GM18507 (cell line): ENCODE measurements around the gene FBXO40.

Source experiments
- DNase-seq: peaks from one replicate; pipeline ENCODE4 v3.0.0; 2011; ENCODE audit warnings: low read depth; ENCODE audit not compliant: insufficient read length; ENCODE audit errors: extremely low spot score
- FAIRE-seq: peaks from 2 replicates; lab custom pipeline; 2011; peaks lifted over from hg19 to GRCh38; lab: Jason Lieb, UNC

Gene FBXO40

GRCh38 chr3:121606106-121606505, 12.9 kb downstream of the FBXO40 start:
- FAIRE-seq, result no peak
- no peak for DNase-seq

- no peak for FAIRE-seq
- no peak for DNase-seq
Measured at GRCh38 chr3:121619691-121620090, 26.5 kb downstream of the FBXO40 start.

DNA sequence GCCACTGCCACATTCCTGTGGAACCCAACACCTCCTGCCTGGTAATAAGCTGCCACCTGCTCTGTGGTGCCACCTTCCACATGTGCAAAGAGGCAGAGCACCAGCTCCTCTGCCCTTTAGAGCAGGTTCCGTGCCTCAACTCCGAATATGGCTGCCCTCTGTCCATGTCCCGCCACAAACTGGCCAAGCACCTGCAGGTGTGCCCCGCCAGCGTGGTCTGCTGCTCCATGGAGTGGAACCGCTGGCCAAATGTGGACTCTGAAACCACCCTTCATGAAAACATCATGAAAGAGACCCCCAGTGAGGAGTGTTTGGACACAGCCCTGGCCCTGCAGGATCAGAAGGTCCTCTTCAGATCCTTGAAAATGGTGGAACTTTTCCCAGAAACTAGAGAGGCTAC, 28.3 kb downstream of the FBXO40 start:
- DNase-seq (no peak), FAIRE-seq (no peak)

DNA sequence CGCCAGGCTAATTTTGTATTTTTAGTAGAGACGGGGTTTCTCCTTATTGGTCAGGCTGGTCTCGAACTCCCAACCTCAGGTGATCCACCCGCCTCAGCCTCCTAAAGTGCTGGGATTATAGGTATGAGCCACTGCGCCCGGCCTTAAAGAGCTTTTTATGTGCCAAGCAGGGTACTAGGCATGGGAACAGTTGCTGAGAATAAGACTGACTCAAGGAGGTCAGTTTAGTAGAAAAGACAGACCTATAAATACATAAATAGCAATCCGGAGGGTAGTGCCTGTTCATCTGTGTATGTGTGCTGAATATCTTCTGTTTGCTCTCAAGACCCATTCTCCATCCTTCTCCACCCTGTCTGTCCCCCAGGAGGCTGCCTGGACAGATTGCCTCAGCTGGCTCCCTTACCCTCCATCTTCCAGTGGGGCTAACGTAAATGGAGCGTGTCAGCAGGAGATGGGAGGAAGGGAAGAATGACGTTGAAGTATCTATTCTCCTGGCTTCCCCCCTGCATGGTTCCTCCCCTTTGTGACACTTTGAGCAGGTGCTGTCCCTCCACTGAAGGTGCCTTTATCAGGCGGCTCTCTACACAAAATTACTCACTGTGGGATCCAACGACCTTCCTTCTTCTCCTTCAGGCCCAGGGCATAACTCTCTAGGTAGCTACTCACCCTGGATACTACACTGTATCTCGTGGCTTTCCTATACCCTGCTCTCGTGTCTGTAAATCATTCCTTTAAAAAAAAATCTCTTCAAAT, 31.1 kb downstream of the FBXO40 start:
- FAIRE-seq (no peak), DNase-seq (no peak)

DNA sequence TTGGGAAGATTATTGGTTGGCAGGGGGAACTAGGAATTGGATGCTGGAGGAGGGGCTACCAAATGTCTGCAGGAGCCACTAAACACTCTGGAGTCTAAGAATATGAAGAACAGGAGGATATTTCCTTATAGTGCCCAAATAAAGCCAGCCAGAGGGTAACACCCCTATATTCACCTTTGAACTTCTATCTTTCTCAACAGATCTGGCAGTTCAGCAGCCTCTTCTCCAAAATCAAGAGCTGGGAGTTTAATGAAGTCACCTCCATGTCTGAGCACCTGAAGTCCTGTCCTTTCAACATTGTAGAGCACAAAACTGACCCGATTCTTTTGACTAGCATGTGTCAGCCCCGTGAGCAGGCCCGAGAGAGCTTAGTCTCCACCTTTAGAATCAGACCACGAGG, 33.3 kb downstream of the FBXO40 start:
- DNase-seq (no peak), FAIRE-seq (no peak)

GRCh38 chr3:121627211-121627610, 34.0 kb downstream of the FBXO40 start:
- no peak for FAIRE-seq
- no peak for DNase-seq

- FAIRE-seq, result no peak
Measured at GRCh38 chr3:121627622-121628021, 34.4 kb downstream of the FBXO40 start.

DNA sequence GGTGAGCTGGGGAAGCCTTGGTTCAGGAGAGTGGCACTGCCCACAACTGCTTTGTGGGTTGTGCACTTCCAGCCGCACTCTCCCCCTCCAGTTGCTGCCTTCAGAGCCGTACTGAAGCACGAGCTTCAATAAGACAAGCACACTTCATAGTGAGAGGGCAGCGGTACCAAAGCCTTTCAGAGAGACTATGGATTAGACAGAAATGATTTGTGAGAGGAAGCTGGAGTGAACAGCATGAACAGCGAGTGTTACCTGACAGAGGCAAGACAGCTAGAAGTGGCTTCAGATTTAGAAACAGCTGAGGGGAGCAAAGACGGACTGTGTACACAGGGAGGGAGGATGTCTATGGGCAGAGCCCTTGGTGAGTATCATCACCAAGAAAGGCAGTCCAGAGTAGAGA, 36.4 kb downstream of the FBXO40 start:
- FAIRE-seq, result no peak
- DNase-seq, result no peak

More at GRCh38 chr3:121627622-121628021, 34.4 kb downstream of the FBXO40 start:
- DNase-seq, result no peak

DNA sequence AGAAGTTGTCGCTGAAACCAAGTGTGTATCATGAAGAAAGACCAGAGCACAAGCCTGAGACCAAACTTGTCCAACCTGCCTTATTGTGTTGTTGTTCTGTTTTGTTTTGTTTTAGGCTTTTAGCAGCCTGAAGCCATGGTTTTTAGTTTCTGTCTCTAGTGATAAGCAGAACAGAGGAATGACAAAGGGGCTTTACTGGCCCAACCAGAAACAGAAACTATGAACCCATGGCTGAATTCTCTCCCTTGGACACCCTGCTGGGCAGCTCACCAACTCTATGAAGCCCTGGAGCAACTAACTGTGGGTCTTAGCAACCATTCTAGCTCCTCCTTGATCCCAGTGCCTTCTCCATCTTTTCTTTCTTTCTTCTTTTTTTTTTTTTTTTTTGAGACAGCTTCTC, 37.2 kb downstream of the FBXO40 start:
- FAIRE-seq (no peak), DNase-seq (no peak)

- DNase-seq, result no peak
- no peak for FAIRE-seq
Measured at GRCh38 chr3:121637922-121638321, 44.7 kb downstream of the FBXO40 start.

DNA sequence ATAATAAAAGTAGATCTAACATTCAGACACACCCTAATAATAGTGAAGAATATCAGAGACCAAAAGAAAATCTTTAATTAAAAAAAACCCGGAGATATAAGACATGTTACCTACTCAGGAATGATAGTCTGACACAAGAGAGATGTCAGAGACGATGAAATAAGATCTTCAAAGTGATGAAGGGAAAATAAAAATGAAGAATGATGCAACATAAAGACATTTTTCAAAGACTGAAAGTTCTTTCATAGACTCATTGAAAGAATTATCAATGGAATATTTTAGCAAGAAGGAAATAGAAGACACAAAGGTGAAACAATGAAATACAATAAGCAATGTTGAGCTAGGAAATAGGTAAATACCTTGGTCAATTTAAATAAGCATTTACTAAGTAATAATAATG, 47.9 kb downstream of the FBXO40 start:
- DNase-seq (no peak), FAIRE-seq (no peak)

GRCh38 chr3:121642601-121643314, 49.6 kb downstream of the FBXO40 start:
- FAIRE-seq, result no peak
- no peak for DNase-seq

DNA sequence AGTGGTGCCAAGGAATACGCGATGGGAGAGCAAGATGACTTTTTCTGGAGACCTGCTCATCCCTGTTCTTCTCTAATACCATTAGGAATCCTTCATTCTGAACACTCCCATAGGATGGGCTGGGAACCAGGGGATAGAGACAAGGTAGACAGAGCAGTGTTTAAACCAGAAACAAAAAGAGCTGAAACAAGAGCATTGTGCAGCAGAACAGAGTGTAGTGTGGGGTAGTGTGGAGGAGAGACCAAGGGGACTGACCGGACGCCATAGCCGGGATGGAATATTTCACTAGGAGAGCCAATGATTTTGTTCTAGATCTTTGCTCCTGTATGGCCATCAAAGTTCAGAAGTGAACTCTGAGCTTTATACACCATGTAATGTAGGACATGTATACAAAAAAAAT, 51.9 kb downstream of the FBXO40 start:
- no peak for FAIRE-seq
- DNase-seq, result no peak

GRCh38 chr3:121648219-121648958, 55.2 kb downstream of the FBXO40 start:
- FAIRE-seq (no peak), DNase-seq (no peak)

DNA sequence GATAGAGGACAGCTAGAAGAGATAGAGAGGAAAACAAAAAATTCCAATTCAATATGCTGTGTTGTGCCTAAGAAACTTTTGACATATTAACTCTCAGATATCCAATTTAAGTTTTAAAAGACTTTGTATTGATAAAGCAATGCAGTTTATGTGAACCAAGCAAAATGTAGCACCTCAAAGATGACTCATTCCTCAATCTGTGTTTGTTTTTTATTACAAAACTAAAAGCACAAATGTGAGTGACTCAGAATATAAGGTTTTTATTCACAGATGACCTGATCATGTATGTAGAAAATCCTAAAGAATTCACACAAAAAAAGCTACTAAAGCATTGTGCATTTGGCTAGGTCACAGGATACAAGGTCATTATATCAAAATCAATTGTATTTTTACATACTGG, 56.5 kb downstream of the FBXO40 start:
- no peak for DNase-seq

GRCh38 chr3:121651684-121652083, 58.5 kb downstream of the FBXO40 start:
- DNase-seq (no peak), FAIRE-seq (peak; percentile 24)

More for the DNA sequence above, 56.5 kb downstream of the FBXO40 start:
- FAIRE-seq, result no peak

GRCh38 chr3:121654493-121655385, 61.6 kb downstream of the FBXO40 start:
- DNase-seq (no peak), FAIRE-seq (peak; percentile 92)

DNA sequence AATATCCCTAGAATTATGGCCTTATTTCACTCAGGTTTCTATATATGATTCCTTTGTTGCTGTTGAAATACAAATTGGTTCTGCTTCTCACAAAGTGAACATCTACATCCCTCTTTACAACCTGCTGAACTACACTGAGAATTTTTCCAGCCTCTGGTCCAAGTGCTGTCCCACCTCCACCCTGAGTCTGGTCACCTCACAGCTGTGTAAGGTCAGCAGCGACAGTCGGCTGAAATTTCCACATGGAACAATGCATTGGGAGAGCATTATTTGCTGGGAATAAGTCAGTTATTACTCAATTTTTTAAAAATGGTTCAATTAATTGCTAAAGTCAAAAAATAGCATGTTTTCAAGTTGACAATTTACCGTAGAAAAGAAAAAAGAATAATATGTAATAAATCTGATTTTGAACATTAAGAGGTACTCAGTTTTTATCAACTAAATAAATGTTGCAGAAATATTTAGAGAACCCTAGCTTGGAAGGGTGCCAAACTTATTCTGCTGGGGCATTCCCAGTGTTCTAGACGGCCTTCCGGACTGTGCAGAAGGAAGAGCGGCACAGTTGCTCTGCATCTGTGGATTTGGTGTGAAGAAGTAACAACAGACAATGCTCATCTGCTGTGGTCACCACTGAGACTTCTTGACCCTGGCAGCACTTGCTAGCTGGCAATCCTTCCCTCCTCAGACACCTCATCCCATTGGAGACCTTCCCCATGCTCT, 65.7 kb downstream of the FBXO40 start:
- FAIRE-seq (peak; percentile 21), DNase-seq (no peak)

GRCh38 chr3:121659586-121659985, 66.4 kb downstream of the FBXO40 start:
- no peak for FAIRE-seq
- DNase-seq, result no peak
